Activated effector memory CD4-positive, alpha-beta T cell treated with Interleukin-2 at 50 U/mL for 16 hours (primary cell): ENCODE data around the gene TTC34.

Experiments
- DNase-seq: peaks from one replicate; pipeline ENCODE4 v3.0.0-alpha.2; 2020

The TTC34 gene

DNA sequence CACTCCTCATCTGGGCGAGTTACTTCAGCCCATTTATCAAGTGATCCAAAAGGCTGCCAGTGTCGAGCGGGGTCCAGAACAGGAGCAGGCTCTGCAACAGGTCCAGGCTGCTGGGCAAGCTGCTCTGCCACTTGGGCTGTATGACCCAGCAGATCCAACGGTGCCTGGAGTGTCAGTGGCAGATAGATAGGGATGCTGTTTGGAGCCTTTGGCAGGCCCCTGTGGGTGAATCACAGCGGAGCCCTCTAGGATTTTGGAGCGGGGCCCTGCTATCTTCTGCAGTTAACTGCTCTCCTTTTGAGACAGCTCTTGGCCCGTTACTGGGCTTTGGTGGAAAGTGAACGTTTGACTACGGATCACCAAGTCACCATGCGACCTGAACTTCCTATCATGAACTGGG is 176.2 kb downstream of the TTC34 start:
- DNase-seq = no peak

DNA sequence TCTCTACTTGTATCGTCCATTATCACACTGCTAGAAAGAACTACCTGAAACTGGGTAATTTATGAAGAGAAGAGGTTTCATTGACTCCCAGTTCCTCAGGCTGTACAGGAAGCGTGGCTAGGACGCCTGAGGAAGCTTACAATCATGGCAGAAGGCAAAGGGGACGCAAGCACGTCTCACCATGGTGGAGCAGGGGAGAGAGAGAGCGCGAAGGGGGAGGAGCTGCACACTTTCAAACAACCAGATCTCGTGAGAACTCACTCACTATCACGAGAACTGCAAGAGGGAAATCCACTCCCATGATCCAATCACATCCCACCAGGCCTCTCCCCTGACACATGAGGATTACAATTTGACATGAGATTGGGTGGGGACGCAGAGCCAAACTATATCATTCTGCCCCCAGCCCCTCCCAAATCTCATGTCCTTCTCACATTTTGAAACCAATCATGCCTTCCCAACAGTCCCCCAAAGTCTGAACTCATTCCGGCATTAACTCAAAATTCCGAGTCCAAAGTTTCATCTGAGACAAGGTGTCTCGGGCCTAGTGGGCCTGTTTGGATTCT is 176.7 kb downstream of the TTC34 start:
- DNase-seq = no peak

DNA sequence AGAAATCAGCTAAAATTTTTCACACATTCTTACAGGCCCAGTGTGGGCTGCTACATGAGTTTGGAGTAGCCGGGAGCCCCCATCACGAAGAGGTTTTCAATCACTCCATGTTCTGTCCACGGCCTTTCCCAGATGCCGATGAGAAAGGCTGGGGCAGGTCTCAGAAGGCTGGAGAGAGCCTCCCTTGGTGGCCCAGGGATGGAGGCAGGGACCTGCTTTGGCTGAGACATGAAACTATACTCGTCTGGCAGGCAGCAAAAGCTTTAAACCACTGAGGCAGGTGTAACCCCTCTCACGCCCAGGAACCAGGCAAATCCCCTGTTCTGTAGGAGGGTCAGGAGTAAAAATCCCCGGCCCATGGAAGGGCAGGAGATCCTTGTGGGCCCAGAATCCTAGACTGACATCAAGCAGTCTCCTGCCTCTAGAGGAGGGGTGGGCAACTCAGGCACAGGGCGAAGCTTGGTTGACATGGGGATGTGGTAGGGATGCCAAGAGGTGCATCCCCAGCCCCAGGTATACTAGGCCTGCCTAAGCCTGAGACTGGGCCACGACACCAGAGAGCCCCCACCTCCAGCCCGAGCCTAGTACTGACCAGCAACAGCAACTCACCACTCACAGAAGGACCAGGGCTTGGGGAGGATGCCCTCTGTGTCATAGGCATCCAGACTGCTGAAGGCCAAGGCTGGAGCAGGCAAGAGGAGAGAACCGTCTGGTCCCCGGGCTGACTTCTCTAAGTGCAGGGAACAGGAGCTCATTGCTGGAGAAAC is 177.7 kb downstream of the TTC34 start:
- DNase-seq = no peak

DNA sequence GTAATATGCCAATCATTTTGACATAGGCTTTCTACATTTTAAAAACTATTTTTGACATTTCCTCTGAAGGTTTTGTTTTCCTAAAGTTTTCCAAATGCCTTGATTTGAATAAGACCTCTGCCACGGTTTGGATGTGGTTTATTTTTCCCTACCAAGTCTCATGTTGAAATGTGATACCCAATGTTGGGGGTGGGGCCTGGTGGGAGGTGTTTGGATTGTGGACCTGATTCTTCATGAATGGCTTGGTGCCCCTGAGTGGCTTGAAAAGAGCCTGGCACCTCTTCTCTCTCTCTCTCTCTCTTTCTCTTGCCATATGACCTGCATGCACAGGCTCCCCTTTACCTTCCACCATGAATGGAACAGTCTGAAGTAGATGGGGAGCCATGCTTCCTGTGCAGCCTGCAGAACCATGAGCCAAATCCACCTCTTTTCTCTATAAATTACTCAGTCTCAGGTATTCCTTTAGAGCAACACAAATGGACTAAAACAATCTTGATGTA is 183.5 kb downstream of the TTC34 start:
- no peak for DNase-seq

DNA sequence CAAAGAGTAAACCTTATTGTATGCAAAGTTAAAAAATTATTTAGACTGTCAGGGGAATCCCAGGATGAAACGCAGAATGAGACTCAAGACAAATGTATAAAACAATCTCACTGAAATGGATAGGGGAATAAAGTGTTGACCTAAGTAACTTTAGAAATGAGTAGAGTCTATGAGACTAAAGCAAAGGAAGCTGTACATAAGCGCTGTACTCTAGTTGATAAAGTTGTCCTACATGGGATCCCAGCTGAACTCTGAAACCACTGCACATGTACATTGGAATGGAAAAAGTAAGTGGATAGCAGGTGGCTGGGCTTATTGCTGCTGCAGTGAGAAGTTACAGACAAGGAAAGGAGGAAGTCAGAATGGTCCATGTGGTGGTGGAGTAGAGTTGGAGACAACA is 187.3 kb downstream of the TTC34 start:
- DNase-seq = no peak

DNA sequence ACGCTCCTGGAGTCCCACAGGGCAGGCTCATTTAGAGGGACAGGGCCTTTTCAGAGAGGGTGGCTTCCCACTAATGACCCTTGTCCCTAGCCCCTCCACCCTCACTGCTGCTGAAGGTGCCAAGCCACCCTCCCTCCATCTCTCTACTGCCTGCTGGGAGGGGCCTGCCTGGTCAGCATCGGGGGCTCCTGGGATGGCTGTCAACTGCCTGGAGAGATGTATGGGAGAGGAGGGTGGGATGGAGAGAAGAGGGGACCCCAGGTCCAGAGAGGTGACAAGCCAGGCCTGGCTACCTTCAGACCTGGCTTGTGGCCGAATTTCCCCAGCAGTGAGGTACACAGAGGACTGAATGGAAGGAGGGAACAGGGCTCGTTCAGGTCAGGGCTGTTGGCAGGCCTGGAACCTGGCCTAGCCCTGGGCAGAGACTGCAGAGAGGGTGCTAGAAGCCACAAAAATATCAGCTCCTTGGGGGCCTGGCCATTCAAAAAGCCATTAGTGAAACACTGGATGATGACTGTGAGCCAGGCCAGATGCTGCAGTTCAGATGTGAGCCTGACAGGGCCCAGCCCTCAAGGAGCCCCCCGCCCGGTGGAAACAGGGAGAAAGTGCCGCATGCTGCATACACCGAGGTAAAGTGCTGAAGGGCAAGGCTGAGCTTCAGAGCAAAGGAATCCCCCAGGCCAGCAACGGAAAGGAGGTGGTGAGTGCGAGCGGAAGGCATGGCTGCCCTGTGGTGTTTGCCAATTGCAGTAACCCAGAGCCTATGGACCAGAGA is 188.7 kb downstream of the TTC34 start:
- no peak for DNase-seq

DNA sequence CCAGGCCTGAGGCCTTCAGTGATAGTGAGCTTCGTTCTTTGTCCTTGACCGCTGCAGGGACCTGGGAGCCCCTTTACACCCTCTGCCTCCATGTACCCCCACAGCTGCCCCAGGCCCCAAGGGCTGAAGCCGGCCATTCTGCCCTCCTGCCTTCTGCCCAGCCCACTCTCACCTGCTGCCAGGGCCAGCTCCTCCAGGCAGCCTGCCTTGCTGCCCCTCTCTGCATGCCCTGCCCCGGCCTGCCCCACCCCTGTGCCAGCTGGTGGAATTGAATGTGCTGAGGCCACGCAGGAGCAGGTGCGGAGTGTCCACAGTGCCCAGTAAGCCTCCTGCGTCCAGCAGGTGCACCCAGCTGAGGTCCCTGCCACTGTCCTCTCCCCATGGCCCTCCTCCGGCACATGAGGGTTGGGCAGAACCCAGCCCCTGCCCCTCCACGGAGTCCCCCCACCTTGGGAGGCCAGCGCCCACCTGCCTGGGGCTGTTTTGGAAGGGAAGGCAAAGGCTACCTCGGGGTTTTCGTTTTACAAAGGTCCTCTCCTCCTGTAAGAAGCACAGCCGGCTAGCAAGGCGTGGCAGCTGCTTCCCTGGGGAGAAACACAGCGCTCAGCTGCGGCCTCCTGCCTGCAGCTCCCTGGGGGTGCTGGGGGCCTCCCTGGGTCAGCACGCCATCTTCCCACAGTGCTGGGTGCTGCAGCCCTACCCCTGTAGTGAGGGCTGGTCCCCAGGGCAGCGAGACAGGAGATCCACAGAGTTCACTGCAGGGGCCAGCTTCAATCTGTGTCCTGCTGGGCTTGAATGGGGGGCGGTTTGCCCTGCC is 189.7 kb downstream of the TTC34 start:
- DNase-seq = no peak

DNA sequence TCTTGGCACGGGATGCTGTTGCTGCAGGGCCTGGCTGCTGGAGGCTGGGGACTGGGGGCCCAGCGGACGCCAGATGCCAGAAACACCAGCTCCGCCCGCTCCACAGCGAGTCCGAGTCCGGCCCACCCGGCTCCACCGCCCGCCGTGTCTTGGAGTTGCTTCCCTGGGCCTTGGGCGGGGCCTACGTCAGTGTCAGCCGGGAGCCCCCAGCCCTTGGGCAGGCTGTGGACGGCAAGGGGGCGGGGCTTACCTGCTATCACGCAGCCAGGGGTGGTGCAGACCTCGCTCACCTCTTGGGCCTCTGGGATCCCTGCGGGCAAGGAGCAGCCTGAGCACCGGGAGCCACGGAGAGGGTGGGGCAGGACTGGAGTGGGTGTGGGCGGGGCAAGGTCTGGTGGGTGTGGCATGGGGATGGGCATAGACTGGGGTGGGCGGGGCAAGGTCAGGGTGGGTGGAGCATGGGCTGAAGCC is 190.4 kb downstream of the TTC34 start:
- no peak for DNase-seq

DNA sequence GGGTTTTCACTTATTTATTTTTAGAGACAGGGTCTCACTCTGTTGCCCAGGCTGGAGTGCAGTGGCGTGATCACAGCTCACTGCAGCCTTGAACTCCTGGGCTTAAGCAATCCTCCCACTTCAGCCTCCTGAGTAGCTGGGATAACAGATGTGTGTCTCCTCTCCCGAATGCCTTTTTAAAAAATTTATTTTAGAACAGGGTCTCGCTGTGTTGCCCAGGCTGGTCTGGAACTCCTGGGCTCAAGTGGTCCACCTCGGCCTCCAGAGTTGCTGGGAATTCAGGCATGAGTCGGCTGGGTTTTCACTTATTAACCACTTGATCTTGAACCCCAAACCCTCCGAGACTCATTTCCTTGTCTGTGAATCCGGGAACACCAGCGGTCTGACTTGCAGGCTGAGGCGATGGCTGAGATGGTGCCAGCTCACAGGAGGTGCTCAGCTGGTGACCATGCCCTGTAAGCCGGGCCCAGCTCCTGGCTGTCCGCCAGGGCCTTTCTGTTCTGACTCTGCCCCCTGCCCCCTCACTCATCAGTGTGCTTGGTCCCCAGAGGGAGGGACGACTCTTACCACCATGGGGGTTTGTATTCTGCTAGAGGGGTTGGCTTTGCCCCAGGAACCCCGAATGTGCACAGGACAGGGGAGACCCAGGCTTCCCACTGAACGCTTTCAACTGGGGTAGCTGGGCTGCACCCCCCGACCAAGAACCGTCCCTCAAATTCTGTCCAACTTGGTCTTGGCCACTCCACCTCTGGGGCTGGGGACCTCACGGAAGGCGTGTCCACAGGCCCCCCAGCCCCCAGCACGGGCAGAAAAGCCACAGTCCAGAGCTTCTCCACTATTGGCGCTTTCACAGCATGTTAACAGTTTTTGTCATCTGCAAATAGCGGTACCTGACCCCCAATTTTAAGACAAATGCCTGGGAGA is 191.2 kb downstream of the TTC34 start:
- DNase-seq = no peak

DNA sequence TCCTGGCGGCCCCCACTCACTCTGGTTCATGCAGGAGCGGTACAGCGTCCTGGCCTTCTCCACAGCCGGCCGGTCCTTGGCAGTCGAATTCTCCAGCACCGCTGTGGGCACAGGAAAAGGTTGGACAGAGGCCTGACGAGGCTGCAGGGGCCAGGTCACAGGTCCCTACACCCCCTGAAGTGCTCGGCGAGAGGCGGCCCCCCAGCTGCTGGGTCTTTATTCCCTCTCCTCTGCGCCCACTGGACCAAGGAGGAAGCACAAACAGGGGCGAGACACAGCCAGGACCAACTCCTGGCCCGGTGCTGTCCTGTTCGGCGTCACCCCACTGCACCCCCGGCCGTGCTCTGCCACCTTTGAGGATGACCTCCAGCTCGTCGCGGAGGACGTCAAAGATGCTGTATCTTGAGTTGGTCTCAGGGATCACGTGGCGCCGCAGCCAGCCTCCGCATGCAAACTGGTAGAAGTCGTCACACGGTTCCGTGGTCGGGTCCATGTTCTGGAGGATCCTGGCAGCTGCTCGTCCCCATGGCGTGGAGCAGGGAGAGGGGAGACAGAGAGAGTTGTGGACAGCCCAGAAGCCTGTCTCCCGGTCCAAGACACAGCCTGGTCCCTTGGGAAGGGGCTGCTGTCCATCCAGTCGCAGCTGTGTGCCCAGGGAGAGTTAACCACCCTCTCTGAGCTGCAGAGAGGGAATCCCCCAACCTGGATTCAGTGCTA is 192.0 kb downstream of the TTC34 start:
- no peak for DNase-seq

DNA sequence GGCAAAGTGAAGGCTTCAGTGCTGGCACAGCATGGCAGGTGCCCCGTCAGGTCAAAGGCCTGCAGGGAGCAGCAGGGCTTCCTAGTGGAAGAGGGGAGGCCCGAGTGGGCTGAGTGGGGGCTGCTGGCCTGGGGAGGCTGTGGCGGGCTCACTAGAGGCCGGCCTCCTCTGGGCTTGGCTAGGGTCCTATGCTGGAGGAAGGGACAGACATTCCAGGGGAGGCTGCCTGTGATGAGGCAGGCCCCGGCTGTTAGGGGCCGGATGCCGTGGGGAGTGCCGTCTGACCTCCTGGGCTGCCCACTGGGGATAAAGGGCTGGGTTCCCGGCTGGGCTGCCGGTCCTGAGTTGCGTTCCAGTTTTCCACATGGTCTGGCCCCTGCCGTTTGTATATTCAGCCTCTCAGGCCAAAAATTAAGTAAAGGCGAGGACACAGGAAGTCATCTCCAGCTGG is 193.8 kb downstream of the TTC34 start:
- no peak for DNase-seq

DNA sequence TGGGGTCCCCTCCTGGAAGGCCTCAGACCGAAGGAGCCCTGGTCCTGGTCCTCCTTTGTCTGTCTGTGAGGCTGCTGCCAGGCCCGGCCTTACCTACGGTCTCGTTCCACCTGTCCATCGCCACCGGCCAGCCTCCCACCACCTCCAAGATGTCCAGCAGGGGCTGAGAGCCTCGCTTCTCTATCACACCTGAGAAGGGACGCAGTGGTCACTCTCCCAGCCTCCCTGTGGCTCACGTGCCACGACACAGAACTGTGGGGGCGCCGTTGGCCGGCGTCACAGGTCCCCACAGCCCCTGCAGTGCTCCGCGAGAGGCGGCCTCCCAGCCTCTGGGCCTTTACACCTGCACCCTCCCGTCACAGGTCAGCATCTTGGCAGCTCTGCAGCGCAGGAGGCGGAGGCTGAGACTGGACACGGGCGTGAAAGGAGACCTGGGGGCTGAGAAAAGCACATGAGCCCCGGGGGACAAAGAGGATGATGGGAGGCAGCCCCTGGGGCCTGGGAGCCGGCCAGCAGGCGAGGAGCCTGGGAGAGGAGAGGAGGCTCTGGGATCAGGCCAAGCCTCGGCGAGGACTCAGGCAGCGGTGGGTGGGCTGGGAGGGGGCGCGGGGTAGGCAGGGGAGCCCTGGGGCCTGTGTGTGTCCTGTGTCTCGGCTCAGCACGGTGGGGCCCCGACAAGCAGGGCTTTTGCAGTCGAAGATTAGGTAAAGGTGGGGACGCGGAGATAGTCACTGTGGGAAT is 194.4 kb downstream of the TTC34 start:
- DNase-seq = no peak

DNA sequence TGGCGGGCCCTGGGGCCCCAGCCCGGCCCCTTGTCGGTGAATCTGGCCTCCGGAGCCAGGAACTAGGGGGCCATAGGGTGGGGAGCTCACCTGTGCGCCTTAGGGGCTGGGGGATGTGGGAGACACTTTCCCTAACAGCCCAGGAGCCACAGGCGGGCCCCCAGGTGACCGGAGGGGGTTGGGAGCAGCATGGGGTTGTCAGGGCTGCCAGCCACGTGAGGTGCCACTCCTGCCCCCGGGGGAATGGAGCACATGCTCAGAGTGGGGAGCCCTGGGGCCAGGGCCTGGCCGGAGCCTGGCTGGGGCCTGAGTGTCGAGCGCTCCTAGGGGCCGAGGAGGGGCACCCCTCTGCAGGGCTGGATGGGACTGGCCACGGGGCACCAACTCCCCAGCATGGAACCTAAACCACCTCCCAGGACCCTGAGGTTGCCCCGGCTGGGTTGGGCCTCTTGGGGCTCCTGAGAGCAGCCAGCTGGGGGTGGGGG is 195.1 kb downstream of the TTC34 start:
- DNase-seq = no peak

DNA sequence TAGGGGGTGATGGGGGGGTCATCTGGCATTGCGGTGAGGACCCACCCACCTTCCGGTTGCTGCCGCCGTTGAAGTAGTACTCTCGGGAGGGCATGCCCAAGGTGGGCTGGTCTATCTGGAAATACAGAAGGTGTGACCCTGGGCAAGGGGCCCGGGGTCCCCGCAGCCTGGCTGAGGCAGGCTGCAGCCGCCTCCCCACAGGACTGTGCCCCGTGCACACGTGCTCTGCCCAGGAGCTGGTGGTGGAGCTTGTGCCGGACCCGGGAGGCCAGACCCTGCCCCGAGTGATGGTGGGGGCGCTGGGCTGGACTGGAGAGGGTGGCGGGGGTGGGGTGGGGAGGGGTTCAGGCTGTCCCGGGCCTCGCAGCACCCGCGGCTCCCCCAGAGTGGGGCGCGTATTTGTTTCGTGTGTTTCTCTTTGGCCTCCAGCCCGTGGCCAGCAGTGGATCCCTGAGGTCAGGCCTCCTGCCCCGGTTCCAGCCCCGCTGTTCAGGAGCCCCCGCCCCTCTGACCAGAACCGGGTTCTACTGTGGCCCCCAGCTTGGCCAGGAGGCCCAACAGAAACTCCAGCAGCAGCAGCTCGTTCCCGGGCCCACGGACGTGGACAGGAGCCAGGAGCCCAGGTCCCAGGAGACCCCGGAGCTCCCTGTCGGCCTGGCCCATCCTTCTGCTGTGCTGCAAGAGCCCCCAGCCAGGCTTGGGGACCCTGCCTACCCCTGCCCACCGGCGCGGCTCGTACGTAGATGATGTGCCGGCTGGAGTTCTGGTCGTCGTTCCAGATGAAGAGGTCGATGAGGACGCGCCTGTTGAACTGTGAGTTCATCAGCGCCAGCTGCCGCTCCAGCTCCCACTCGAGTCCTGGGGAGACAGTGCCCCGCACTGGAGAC is 195.7 kb downstream of the TTC34 start:
- DNase-seq = no peak

DNA sequence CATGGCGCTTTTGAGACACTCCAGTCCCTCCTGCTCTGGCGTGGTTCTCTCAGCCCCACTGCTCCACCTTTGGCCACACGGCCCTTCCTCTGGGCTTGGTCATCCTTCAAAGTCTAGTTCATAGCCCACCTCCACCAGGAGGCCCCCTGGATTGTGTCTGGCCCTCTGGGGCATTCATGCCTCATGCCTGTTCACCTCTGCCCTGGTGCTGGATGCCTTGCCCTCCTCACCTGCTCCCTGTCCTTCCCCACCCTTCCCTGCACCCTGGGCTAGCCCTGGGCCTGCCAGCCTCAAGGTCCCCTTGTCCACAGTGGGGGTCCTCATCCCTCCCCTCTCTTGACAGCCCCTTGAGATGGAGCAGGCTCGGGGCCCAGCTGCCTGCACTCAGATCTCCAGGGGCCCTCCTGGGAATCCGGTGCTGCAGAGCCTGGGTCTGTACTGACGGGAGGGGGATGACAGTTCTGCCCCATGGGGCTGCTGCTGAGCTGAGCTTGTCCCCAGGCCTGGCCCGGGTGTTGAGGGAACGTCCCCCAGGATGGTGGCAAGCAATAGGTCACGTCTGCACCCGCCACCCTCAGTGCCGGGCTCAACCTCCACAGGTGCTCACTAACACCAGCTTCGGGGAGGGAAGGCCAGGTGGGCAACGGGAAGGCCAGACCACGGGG is 196.5 kb downstream of the TTC34 start:
- DNase-seq = no peak

DNA sequence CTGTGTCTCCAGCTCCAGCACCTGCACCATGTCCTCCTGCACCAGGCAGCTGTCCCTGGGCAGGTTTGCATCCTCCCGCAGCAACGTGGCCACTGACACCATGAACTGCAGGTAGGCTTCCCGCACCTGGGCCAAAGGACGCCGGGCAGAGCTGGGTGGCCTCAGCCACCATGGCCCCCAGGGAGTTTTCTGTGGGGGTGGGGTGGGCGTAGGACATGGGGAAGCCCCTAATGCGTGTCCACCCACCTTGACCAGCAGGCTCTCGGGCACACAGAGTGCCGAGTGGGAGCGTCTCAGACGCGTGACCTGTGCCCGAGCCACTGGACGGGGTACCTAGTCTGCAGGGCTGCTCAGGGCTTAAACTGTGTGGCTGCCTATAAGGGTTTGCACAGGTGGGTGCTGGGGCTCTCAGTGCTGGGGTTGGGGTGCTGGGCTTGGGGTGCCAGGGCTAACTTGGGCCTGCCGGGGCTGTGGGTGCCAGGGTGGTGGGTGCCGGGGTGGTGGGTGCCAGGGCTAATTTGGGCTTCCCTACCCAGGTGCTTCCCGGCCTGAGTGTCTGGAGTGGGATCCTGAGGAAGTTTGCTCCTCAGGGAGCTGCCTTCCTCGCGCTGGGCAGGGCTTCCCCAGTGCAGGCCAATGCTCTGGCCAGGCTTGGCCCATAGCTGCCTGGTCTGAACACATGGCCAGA is 197.2 kb downstream of the TTC34 start:
- no peak for DNase-seq

DNA sequence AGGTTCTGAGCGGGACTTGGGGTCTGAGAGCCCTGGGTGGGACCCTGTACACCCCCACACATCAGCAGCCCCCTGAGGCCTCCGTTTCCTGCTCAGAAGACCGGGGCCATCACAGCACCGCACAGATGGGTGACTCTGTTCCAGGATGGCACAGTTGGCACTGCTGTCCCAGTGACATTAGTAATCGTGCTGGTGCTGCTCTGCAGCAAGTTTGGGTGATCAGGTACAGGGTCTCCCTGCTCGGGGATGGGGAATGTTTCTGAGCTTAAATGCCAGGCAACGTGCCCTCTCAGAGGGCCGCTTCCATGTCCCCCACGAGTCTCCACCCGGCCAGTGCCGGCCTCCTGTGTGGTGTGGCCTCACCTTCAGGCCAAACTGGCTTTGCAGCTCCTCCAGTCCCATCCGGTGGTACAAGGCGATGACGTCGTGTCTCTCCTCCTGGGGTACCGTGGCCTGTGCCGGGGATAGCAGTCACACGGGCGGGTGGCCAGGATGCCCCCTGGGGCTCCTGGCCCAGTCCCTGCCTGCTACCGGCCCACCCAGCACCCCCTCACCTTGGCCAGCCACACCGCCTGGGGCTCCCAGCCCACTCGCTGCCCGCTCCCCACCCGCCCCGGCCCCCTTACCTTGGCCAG is 197.9 kb downstream of the TTC34 start:
- DNase-seq = no peak
